ENCODE results near the gene TTLL11. TPM values are rescaled to one million over a fixed set of nuclear protein-coding genes. Genes with fewer than 3 reads are reported as not detected.

Gene TTLL11
- total RNA-seq, 1 donor from 2014 or later: 6.9 TPM

GRCh38 chr9:121949364-121949763 lies 143.7 kb downstream of the TTLL11 start:
- FAIRE-seq: no peak
- peaks cover 43% of the 10 kb centered on the region for H3K27me3 Mint-ChIP-seq (ENCODE audit: low read depth, unreplicated experiment)

GRCh38 chr9:121947775-121948174 lies 145.3 kb downstream of the TTLL11 start:
- H3K27ac Mint-ChIP-seq (ENCODE audit: unreplicated experiment): no peak overlapping the region
- H3K4me3 Mint-ChIP-seq (ENCODE audit: unreplicated experiment): no peak overlapping the region
- Histone ChIP-seq H4K20me1 (ENCODE audit: insufficient read depth, low read length) (no peaks in the 10 kb centered on the region), H3K9ac (ENCODE audit: low read length) (no peak overlapping the region), H3K79me2 (ENCODE audit: insufficient read depth, low read length) (no peaks in the 10 kb centered on the region), H3K36me3 (ENCODE audit: insufficient read depth, low read length) (no peaks in the 10 kb centered on the region), H3K4me3 (ENCODE audit: insufficient read depth, low read depth, low read length) (no peak overlapping the region), H3K9me3 (ENCODE audit: insufficient read depth, low read depth, low read length) (no peaks in the 10 kb centered on the region), H2AFZ (ENCODE audit: low read depth, low read length) (no peak overlapping the region), H3K27ac (ENCODE audit: low read depth, low read length) (no peak overlapping the region), H3K4me1 (ENCODE audit: insufficient read depth, low read length) (peaks cover 22% of the 10 kb centered on the region), H3K4me2 (ENCODE audit: low read length) (no peak overlapping the region), H3K27me3 (ENCODE audit: insufficient read depth, low read length) (no peaks in the 10 kb centered on the region)
- peaks cover 5% of the 10 kb centered on the region for H3K4me1 Mint-ChIP-seq (ENCODE audit: low read depth, unreplicated experiment)
- H3K27me3 Mint-ChIP-seq (ENCODE audit: low read depth, unreplicated experiment): peaks cover 34% of the 10 kb centered on the region
- no peaks in the 10 kb centered on the region for H3K36me3 Mint-ChIP-seq (ENCODE audit: low read depth, unreplicated experiment)
- DNase-seq (ENCODE audit: low read depth) (no peak), FAIRE-seq (no peak)
- peaks cover 2% of the 10 kb centered on the region for H3K9me3 Mint-ChIP-seq (ENCODE audit: unreplicated experiment)
- TF ChIP-seq CTCF (IDR thresholded peaks at IDR 0.05; ENCODE audit: insufficient read depth, low read depth, low read length): no peak
- no peak for TF ChIP-seq EZH2 (IDR thresholded peaks at IDR 0.05; ENCODE audit: insufficient read depth, low read length)

More at GRCh38 chr9:121949364-121949763, 143.7 kb downstream of the TTLL11 start:
- H3K36me3 Mint-ChIP-seq (ENCODE audit: low read depth, unreplicated experiment): no peaks in the 10 kb centered on the region
- no peak overlapping the region for H3K4me3 Mint-ChIP-seq (ENCODE audit: unreplicated experiment)
- H3K27ac Mint-ChIP-seq (ENCODE audit: unreplicated experiment): no peak overlapping the region
- Histone ChIP-seq H3K4me3 (ENCODE audit: insufficient read depth, low read depth, low read length) (no peak overlapping the region), H3K9ac (ENCODE audit: low read length) (no peak overlapping the region), H2AFZ (ENCODE audit: low read depth, low read length) (no peak overlapping the region), H3K27ac (ENCODE audit: low read depth, low read length) (no peak overlapping the region), H3K79me2 (ENCODE audit: insufficient read depth, low read length) (no peaks in the 10 kb centered on the region), H4K20me1 (ENCODE audit: insufficient read depth, low read length) (no peaks in the 10 kb centered on the region), H3K36me3 (ENCODE audit: insufficient read depth, low read length) (no peaks in the 10 kb centered on the region), H3K4me1 (ENCODE audit: insufficient read depth, low read length) (peaks cover 22% of the 10 kb centered on the region), H3K9me3 (ENCODE audit: insufficient read depth, low read depth, low read length) (no peaks in the 10 kb centered on the region), H3K4me2 (ENCODE audit: low read length) (no peak overlapping the region), H3K27me3 (ENCODE audit: insufficient read depth, low read length) (no peaks in the 10 kb centered on the region)
- peaks cover 9% of the 10 kb centered on the region for H3K4me1 Mint-ChIP-seq (ENCODE audit: low read depth, unreplicated experiment)
- no peak for DNase-seq (ENCODE audit: low read depth)
- TF ChIP-seq EZH2 (IDR thresholded peaks at IDR 0.05; ENCODE audit: insufficient read depth, low read length) (no peak), CTCF (IDR thresholded peaks at IDR 0.05; ENCODE audit: insufficient read depth, low read depth, low read length) (no peak)
- H3K9me3 Mint-ChIP-seq (ENCODE audit: unreplicated experiment): peaks cover 2% of the 10 kb centered on the region

- no peak overlapping the region for H3K4me3 Mint-ChIP-seq (ENCODE audit: unreplicated experiment)
- H3K27ac Mint-ChIP-seq (ENCODE audit: unreplicated experiment): no peak overlapping the region
- Histone ChIP-seq H3K79me2 (ENCODE audit: insufficient read depth, low read length) (no peaks in the 10 kb centered on the region), H3K4me1 (ENCODE audit: insufficient read depth, low read length) (peaks cover 22% of the 10 kb centered on the region), H3K27ac (ENCODE audit: low read depth, low read length) (no peak overlapping the region), H3K4me3 (ENCODE audit: insufficient read depth, low read depth, low read length) (no peak overlapping the region), H3K9ac (ENCODE audit: low read length) (no peak overlapping the region), H3K27me3 (ENCODE audit: insufficient read depth, low read length) (no peaks in the 10 kb centered on the region), H2AFZ (ENCODE audit: low read depth, low read length) (no peak overlapping the region), H3K9me3 (ENCODE audit: insufficient read depth, low read depth, low read length) (no peaks in the 10 kb centered on the region), H4K20me1 (ENCODE audit: insufficient read depth, low read length) (no peaks in the 10 kb centered on the region), H3K4me2 (ENCODE audit: low read length) (no peak overlapping the region), H3K36me3 (ENCODE audit: insufficient read depth, low read length) (no peaks in the 10 kb centered on the region)
- no peak for DNase-seq (ENCODE audit: low read depth)
- H3K9me3 Mint-ChIP-seq (ENCODE audit: unreplicated experiment): peaks cover 2% of the 10 kb centered on the region
- peaks cover 5% of the 10 kb centered on the region for H3K4me1 Mint-ChIP-seq (ENCODE audit: low read depth, unreplicated experiment)
- no peaks in the 10 kb centered on the region for H3K36me3 Mint-ChIP-seq (ENCODE audit: low read depth, unreplicated experiment)
- H3K27me3 Mint-ChIP-seq (ENCODE audit: low read depth, unreplicated experiment): peaks cover 32% of the 10 kb centered on the region
- peak; percentile 58 for FAIRE-seq
- TF ChIP-seq EZH2 (IDR thresholded peaks at IDR 0.05; ENCODE audit: insufficient read depth, low read length): no peak
- no peak for TF ChIP-seq CTCF (IDR thresholded peaks at IDR 0.05; ENCODE audit: insufficient read depth, low read depth, low read length)
These were observed 146.6 kb downstream of the TTLL11 start for GRCh38 chr9:121946465-121946864.
